Mesothelial cell of epicardium (in vitro differentiated cells): ENCODE results near the gene BEND7. TPM values are rescaled to one million over a fixed set of nuclear protein-coding genes. Genes with fewer than 3 reads are reported as not detected.

ENCODE experiments used
- DNase-seq, 2 experiments: peaks; one replicate each; pipeline ENCODE4 v3.0.0; 2021; ENCODE audit warnings: low spot score in 2 of 2; ENCODE audit not compliant: unreplicated experiment in 2 of 2
- H3K27ac Mint-ChIP-seq: 2 replicates; pipeline ENCODE4 v1.8.0; 2021; ENCODE audit warnings: mixed read lengths
- H3K27me3 Mint-ChIP-seq: 2 replicates; pipeline ENCODE4 v1.8.0; 2021; ENCODE audit warnings: low read depth, mixed read lengths
- H3K36me3 Mint-ChIP-seq: 2 replicates; pipeline ENCODE4 v1.8.0; 2021; ENCODE audit warnings: mixed read lengths
- H3K4me1 Mint-ChIP-seq: 2 replicates; pipeline ENCODE4 v1.8.0; 2021; ENCODE audit warnings: mixed read lengths
- H3K4me3 Mint-ChIP-seq: 2 replicates; pipeline ENCODE4 v1.8.0; 2021; ENCODE audit warnings: mild to moderate bottlenecking, moderate library complexity, mixed read lengths
- H3K9me3 Mint-ChIP-seq: 2 replicates; pipeline ENCODE4 v1.8.0; 2021; ENCODE audit warnings: mixed read lengths
- total RNA-seq: library from RNA; stranded (reverse); gene quantifications from 3 replicates; pipeline ENCODE4 v1.2.1, GENCODE V29; 2021
- TF ChIP-seq, protein P1 (sequence below): fragments of 200-600 bp; sonication (generic); IDR thresholded peaks from one replicate; pipeline ENCODE4 v1.5.0; 2021; ENCODE audit warnings: antibody characterized with exemption; ENCODE audit not compliant: unreplicated experiment

The BEND7 gene
- total RNA-seq, 1 donor from 2014 or later: 38.2 TPM

DNA sequence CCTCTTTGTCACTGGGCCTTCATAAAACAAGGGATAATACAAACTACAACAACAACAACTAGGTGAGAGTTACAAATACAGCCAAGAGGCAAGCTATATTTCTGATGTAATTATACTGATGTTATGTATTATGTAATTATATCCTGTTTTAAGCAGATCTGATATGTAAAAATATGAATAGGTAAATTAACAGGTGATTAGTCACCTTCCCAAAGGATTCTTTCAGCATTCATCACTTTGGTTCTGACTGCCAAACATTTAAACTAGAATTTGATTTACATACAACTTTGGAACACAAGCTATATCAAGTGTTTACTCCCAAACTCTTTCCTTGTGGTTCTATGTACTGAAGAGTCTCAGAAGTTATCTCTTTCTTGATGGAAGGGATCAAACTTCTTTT is 53.7 kb downstream of the BEND7 start:
- Mint-ChIP-seq H3K36me3 (peaks cover 6% of the 10 kb centered on the region), H3K4me3 (no peak overlapping the region), H3K9me3 (no peaks in the 10 kb centered on the region), H3K27ac (no peak overlapping the region), H3K4me1 (no peaks in the 10 kb centered on the region), H3K27me3 (no peaks in the 10 kb centered on the region)
- TF ChIP-seq, protein P1, sequence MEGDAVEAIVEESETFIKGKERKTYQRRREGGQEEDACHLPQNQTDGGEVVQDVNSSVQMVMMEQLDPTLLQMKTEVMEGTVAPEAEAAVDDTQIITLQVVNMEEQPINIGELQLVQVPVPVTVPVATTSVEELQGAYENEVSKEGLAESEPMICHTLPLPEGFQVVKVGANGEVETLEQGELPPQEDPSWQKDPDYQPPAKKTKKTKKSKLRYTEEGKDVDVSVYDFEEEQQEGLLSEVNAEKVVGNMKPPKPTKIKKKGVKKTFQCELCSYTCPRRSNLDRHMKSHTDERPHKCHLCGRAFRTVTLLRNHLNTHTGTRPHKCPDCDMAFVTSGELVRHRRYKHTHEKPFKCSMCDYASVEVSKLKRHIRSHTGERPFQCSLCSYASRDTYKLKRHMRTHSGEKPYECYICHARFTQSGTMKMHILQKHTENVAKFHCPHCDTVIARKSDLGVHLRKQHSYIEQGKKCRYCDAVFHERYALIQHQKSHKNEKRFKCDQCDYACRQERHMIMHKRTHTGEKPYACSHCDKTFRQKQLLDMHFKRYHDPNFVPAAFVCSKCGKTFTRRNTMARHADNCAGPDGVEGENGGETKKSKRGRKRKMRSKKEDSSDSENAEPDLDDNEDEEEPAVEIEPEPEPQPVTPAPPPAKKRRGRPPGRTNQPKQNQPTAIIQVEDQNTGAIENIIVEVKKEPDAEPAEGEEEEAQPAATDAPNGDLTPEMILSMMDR: no peak
- no peak for DNase-seq

DNA sequence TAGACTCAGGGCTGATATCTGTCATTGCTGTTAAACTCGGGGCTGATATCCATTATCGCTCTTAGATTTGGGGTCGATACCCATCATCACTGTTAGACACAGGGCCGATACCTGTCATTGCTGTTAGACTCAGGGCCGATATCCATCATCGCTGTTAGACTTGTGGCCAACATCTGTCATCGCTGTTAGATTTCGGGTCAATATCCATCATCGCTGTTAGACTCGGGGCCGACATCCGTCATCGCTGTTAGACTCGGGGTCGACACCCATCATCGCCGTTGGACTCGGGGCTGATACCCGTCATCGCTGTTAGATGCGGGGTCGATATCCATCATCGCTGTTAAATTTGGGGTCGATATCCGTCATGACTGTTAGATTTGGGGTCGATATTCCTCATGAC is 54.8 kb downstream of the BEND7 start:
- H3K4me3 Mint-ChIP-seq: no peak overlapping the region
- H3K27me3 Mint-ChIP-seq: no peaks in the 10 kb centered on the region
- TF ChIP-seq, protein P1: no peak
- no peaks in the 10 kb centered on the region for H3K9me3 Mint-ChIP-seq
- DNase-seq: no peak
- no peaks in the 10 kb centered on the region for H3K4me1 Mint-ChIP-seq
- H3K27ac Mint-ChIP-seq: no peak overlapping the region
- H3K36me3 Mint-ChIP-seq: peaks cover 4% of the 10 kb centered on the region

DNA sequence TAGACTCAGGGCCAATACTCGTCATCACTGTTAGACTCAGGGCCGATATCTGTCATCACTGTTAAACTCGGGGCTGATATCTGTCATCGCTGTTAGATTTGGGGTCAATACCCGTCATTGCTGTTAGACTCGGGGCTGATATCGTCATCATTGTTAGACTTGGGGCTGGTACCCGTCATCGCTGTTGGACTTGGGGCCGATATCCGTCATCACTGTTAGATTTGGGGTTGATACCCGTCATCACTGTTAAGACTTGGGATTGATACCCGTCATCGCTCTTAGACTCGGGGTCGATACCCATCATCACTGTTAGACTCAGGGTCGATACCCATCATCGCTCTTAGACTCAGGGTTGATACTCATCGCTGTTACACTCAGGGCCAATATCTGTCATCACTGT is 56.5 kb downstream of the BEND7 start:
- no peak overlapping the region for H3K4me3 Mint-ChIP-seq
- no peak overlapping the region for H3K27ac Mint-ChIP-seq

GRCh38 chr10:13470270-13470669 is 58.5 kb downstream of the BEND7 start:
- Mint-ChIP-seq H3K4me1 (no peaks in the 10 kb centered on the region), H3K36me3 (peaks cover under 1% of the 10 kb centered on the region), H3K4me3 (no peak overlapping the region), H3K27me3 (no peaks in the 10 kb centered on the region), H3K9me3 (no peaks in the 10 kb centered on the region), H3K27ac (no peak overlapping the region)
- TF ChIP-seq, protein P1: no peak
- no peak for DNase-seq

More for the DNA sequence above, 56.5 kb downstream of the BEND7 start:
- no peaks in the 10 kb centered on the region for H3K27me3 Mint-ChIP-seq
- peaks cover 3% of the 10 kb centered on the region for H3K36me3 Mint-ChIP-seq
- TF ChIP-seq, protein P1: no peak
- no peaks in the 10 kb centered on the region for H3K4me1 Mint-ChIP-seq
- no peak for DNase-seq
- no peaks in the 10 kb centered on the region for H3K9me3 Mint-ChIP-seq

DNA sequence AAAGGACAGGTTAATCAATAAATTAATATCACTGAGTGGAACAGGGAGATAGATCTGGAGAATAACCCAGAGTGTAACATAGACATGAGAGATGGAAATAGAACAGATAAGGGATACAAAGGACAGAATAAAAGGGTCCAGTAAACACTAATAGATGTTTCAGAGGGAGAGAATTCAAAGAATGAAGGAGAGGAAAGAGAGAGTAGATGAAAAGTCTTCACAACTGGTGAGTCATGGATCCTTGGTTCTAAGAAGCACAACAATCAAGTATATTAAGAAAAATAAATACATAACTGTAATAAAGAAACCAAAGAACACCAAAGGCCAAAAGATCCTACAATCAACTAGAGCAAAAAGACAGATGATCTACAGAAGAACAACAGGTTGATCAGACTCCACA is 66.3 kb downstream of the BEND7 start:
- Mint-ChIP-seq H3K27ac (no peak overlapping the region), H3K9me3 (peaks cover 22% of the 10 kb centered on the region), H3K27me3 (no peaks in the 10 kb centered on the region), H3K4me3 (no peak overlapping the region), H3K4me1 (no peaks in the 10 kb centered on the region), H3K36me3 (peaks cover 42% of the 10 kb centered on the region)
- TF ChIP-seq, protein P1: no peak
- no peak for DNase-seq

- DNase-seq: no peak
- Mint-ChIP-seq H3K36me3 (peaks cover 37% of the 10 kb centered on the region), H3K9me3 (peaks cover 20% of the 10 kb centered on the region), H3K4me3 (no peak overlapping the region), H3K27ac (no peak overlapping the region), H3K27me3 (no peaks in the 10 kb centered on the region), H3K4me1 (no peaks in the 10 kb centered on the region)
- TF ChIP-seq, protein P1: no peak
Measured at GRCh38 chr10:13458687-13459012, 70.2 kb downstream of the BEND7 start.
